GM19099 (cell line): ENCODE data around the gene KRT25.

ENCODE experiments used
- POLR2A ChIP-seq: IDR thresholded peaks from 3 replicates; pipeline ENCODE4 v1.6.1; 2011; ENCODE audit warnings: low read depth; ENCODE audit not compliant: insufficient read length; ENCODE audit errors: extremely low read depth

Gene KRT25

DNA sequence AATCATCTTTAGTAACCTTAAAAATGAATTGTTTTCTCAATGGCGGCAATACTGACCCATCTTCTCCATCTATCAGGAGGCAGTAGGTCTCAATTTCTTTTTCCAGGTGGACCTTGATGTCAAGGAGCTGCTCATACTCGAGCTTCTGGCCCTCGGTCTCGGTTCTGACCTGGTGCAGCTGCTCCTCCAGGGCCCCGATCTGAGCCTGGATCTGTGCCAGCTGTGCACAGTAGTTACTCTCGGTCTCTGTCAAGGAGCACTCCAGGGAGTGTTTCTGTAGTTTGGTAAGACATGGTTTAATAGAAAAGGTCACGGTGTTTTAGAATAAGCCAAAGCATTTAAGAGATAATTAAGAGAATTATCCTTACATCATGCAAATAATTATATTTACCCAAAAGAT, 22.3 kb upstream of the KRT25 start:
- no peak for TF ChIP-seq POLR2A

DNA sequence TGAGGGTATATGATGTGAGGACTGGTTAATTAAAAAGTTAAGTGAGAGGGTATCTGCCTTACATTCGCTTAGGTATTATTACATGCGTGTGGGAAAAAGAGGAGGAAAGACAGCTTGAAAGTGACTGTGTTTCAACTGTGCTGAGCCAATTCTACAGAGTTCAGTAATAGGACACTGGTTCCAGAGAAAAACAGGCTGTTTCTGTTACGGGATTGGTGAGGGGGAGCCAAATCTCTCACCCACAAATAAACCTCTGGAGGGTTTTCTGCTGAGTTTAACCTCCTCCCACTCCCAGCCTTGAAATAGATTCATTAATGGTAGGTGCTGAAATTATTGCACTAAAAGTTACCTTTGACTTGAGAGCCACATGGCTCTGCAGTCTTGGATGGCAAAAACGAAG, 20.8 kb upstream of the KRT25 start:
- no peak for TF ChIP-seq POLR2A

DNA sequence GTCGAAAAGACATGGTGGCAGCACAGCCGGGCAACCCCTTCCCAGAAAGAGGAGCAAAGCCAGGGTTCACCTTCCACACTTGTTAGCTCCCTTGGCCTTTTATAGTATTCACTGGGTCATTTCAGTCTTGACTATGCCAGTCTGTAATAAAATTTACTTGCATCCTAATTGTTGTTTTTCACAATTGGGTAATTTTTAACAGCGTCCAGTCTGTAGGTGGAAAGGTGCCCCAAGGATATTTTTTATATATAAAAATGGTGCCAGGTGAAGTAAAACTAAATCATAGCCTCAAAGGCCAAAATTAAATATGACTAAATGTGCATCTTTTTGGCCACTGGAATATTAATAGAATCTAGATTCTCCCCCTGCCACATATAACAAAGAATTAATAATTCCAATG, 17.0 kb upstream of the KRT25 start, which contains the start of gene KRT26:
Gene KRT26, minus strand, starts transcription at position 101 of the 400 bp plus-strand sequence. Its CDS starts 88 bp downstream, at position 13.
- no peak for TF ChIP-seq POLR2A

DNA sequence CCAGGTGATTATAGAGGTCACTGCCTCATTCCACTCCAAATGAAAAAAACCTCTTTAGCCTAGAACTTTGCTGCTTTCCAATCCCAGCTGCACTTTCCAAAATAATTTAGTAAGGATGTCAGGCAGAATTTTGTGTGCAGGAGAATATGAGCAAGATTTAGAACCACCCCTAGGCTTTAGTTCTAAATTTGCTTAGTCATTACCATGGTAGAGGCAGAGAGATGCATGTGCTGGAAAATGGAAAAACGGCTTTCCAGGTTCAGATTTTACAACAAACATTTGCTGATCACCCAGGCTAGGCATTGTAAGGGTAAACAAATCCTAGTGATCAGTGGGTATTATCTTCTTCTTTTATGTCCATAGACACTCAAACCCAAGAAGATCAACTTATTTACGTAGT, 10.5 kb upstream of the KRT25 start:
- TF ChIP-seq POLR2A = no peak

DNA sequence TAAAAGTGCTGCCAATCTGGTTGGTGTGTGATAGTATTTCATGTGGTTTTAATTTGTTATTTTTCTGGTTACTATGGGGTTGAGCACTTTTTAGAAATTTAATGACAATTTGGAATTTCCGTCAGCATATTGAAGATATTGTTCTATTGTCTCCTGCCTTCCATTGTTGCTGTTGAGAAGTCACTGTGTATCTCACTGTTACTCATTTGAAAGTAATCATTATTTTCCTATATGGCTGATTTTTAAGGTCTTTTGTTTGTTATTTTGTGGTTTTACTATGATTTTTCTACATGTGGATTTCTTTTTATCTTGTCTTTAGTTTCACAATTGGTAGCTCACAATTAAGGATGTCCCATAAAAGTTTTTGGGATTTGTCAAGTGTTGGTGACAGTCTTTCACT, 8.6 kb upstream of the KRT25 start:
- no peak for TF ChIP-seq POLR2A

DNA sequence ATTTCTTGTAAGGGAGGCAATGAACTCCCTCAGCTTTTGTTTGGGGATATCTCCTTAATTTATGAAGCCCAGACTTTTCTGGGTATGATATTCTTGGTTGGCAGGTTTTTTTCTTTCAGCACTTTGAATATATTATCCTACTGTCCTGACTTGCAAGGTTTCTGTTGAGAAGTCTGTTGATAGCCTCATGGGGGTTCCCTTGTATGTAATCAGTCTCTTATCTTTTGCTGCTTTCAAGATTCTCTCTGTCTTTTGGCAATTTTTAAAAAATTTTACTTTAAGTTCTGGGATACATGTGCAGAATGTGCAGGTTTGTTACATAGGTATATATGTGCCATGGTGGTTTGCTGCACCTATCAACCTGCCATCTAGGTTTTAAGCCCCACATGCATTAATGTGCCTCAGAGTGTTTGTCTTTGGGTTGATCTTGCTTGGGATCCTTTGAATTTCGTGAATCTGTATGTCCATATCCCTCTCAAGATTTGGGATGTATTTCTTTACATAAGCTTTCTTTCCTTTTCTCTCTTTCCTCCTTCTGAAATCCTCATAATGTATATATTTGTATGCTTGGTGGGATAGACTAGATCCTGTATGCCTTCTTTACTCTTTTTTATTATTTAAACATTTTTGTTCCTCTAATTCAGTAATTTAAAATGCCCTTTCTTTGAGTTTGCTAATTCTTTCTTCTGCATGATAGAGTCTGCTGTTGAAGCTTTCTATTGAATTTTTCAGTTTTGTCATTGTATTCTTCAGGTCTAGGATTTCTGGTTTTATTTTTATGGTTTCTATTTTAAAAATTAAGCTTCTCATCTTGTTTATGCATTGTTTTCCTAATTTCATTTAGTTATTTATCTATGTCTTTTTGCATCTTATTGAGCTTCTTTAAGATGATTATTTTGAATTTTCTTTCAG, 5.2 kb upstream of the KRT25 start:
- TF ChIP-seq POLR2A = no peak

DNA sequence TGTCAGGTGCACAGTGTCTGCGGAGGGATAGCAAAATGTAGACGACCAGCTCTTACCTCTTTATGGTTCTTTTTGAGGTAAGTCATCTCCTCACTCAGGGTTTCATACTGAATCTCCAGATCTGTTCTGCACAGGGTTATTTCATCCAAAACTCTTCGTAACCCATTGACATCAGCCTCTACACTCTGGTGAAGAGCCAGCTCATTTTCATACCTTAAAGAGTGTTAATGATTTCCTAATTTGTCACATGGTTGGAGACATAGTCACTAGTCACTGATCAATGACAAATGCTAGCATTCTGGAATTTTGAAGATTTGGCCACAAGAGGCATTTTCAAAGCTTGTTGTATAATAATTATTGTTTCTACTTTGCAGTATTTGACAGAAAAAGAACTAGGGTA, 1.3 kb downstream of the KRT25 start:
- TF ChIP-seq POLR2A = no peak

DNA sequence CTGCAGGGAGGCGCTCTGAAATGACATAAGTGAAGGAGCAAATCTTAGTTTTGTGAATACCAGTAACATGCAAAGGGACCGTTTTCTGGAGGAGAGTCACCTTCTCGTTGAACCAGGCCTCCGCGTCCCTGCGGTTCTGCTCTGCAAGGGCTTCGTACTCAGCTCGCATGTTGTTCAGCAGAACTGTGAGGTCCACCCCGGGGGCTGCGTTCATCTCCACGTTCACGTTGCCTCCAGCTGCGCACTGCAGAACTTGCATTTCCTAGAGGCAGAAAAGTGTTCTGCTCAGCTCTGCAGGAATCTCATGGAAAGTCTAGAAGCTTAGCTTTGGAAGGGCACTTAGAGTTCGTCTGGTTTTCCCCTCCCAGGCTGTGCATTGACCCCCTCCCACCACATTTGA, 4.1 kb downstream of the KRT25 start:
- no peak for TF ChIP-seq POLR2A

DNA sequence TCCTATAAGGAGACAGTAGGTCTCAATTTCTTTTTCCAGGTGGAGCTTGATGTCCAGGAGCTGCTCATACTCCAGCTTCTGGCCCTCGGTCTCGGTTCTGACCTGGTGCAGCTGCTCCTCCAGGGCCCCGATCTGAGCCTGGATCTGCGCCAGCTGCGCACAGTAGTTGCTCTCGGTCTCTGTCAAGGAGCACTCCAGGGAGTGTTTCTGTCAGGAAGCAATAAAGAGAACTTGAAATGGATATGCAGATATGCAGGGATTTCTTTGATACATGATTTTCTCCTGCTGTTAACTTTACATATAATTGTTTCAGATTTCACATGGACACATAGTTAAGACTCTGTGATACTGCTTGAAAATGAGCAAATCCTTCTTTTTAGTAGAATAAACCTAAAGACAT, 4.7 kb downstream of the KRT25 start:
- no peak for TF ChIP-seq POLR2A

DNA sequence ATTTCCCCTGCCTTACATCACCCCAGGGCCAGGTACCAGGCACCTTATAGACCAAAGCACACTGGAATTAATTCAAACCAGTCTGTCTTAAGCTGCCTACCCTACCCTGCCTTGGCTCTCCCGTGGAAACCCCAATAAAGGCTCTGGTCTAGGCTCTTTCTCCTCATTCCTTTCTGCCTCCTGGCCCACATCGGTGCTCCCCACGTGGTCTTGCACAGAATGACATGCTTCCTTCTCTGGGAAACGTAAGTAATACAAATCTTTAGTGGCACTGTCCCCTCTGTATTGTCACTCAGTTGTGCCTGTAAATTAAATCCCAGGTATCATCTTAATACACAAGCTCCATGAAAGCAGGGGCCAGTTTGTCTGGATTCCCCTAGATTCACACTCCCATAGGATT, 16.6 kb downstream of the KRT25 start:
- TF ChIP-seq POLR2A = no peak

DNA sequence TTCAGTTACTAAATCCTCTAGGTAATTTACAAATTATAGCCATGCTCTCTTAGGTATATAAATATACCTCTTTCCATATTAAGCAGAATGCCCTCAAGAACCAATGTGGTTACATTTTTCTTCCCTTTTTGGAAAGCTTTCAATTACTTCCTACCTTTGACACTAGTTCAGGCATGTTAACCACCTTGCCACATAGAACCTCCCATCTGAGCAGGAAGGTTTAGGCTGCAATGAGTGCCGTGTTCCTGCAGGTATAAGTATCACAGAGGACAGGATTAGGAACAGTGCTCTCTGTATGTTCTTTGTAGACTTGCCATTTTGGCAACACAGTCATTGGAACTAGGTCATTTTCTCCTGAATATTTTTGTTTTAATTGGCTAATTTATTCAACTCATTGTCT, 20.1 kb downstream of the KRT25 start:
- no peak for TF ChIP-seq POLR2A

DNA sequence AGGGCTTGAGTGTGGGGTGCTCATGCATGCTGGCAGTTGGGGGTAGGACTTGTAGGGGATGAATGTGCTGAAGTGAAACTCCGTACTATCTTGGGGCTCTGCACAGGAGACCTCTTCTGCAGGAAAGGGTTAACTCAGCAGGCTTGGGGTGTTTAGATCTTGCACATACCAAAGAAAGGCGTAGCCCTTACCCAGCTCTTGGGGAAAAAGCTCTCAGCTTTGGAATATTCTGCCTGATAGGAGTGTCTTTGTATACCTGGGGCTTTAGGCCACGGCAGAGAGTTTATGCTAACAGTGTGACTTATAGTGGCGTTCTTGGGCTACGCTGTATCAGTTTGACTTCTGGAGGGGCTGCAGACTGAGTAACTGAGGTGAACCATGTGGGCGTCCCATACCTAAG, 21.1 kb downstream of the KRT25 start:
- TF ChIP-seq POLR2A = no peak

DNA sequence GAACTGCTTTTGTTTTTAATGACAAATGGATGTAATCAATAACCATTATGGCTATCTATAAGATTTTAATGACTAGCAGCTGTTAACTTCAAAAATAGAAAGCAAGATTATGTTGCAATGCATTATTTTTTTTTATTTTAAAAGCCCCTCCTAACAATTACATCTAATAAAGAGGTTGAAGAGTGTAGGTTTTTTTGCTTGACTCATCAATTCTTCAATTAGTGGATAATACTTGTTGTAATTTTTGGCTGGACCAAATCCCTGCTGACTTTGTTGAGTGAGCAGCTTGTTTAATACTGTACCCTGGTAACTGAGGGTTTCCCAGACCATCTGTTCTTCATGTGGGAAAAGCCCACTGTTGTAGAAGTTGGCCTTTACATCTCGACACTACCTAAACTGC, 24.2 kb downstream of the KRT25 start:
- TF ChIP-seq POLR2A = no peak

DNA sequence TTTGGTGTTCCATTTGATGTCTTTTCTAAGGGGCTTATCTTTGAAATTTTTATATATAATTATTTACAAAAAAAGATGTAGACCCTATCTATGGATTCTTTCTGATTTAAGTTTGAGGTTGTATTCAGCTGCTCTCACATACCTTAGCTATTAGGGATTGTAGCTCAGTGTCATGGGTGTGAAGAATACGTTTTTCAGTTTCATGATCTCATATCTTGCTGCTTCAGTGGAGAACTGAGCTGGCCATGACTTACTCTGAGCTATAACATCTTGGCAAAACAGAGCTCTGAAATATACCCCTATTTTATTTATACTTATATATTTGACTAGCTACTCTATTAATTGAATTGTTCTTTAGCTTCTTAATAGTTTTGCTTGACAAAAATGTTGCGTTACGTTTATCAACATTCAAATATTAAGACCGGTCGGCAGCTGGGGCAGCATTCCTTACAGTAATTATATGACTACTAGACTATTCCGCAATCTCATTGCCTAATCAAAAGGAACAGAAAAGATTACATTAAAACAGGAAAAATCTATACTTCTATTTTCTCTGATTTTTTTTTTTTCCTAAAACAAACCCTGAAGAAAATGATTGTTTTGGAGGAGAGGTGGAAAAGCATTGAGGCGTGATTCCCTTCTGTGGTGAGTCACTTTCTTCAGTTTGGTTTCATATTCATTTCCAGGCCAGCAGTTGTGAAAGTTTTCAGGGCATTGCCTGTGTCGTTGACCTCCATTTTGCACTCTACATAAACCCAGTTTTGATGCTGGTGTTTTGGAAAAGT, 27.5 kb downstream of the KRT25 start:
- TF ChIP-seq POLR2A = no peak

DNA sequence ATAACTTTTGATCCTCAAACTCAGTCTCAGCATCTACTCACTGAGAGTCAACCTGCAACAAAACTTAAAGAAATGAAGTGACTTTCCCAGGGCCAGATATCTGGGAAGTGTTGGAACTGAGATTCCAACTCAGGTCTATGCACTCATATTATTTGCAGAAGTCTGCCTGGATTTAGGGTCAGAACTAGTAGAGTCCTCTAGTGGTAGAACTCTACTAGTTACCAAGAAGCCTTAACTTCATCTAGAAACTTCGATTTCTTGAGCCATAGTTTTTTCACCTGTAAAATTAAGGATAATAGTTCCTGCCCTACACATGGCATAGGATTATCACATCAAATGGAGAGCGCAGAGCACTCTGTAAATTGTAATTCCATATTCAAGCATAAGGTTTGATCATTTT, 28.2 kb downstream of the KRT25 start:
- no peak for TF ChIP-seq POLR2A

DNA sequence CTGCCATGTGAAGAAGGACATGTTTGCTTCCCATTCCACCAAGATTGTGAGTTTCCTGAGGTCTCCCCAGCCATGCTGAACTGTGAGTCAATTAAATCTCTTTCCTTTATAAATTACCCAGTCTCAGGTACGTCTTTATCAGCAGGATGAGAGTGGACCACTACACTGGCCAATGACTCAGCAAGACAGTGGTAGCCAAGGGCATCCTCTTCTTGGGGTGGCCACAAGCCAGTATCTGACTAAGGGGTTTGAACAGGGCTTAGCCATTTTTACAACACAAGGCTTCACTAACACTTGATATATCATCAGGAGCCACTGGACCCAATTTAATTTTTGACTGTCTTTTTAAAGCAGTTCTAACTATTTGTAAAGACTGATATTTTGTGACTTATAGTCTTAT, 30.5 kb downstream of the KRT25 start:
- TF ChIP-seq POLR2A = no peak

DNA sequence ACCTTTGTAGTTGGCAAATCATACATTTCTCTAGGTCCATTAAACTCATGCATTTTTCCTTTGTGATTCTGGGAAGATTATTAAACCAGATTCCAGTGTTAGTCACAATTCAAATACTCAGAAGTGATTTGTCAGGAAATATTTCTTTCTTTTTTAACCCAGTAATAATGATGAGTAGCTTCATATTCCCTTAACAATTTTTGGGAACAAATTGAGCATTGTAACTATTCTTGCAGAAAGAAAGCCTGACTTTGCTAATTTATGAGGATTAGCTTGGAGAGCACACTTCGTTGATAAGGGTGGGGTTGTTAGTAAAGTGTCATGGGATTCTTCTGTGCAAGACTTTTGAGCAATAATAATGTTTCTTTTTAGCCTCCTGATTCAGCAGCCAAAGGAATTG, 32.9 kb downstream of the KRT25 start:
- TF ChIP-seq POLR2A = no peak

DNA sequence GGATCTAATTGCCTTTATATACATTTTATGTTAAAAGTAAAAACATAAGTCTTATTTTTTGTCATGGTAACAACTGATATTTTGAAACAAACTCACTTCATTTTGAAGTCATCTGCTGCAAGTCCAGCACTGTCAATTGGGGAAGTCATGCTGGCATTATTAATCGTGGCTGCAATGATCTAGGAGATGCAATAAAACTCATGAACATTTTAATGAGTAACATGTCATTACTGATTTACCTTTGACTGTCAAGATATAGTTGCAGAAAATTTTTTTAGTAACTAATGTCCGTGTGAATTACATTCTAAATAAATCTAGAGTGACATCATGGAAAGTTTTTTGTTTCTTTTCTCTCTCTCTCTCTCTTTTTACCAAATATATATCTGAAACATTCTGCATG, 34.2 kb downstream of the KRT25 start:
- no peak for TF ChIP-seq POLR2A
